Measurements from ENCODE around the gene CSF1.

The CSF1 gene

GRCh38 chr1:109938556-109938955 lies 27.9 kb downstream of the CSF1 start:
- H3K4me3 ChIP-seq (ENCODE audit: low read depth, low read length) = no peak overlapping the region
- TF ChIP-seq CTCF (IDR thresholded peaks at IDR 0.05; ENCODE audit: insufficient read depth, low read depth, low read length, missing control alignments) = no peak

GRCh38 chr1:109942434-109942833 lies 31.8 kb downstream of the CSF1 start:
- no peak for TF ChIP-seq CTCF (IDR thresholded peaks at IDR 0.05; ENCODE audit: insufficient read depth, low read depth, low read length, missing control alignments)
- no peak for DNase-seq (ENCODE audit: low read depth)
- H3K4me3 ChIP-seq (ENCODE audit: low read depth, low read length) = no peak overlapping the region

More at GRCh38 chr1:109938556-109938955, 27.9 kb downstream of the CSF1 start:
- DNase-seq (ENCODE audit: low read depth) = no peak

GRCh38 chr1:109944541-109944940 lies 33.9 kb downstream of the CSF1 start:
- no peak for DNase-seq (ENCODE audit: low read depth)
- no peak for TF ChIP-seq CTCF (IDR thresholded peaks at IDR 0.05; ENCODE audit: insufficient read depth, low read depth, low read length, missing control alignments)
- H3K4me3 ChIP-seq (ENCODE audit: low read depth, low read length) = no peak overlapping the region

GRCh38 chr1:109946511-109946910 lies 35.9 kb downstream of the CSF1 start:
- no peak for TF ChIP-seq CTCF (IDR thresholded peaks at IDR 0.05; ENCODE audit: insufficient read depth, low read depth, low read length, missing control alignments)
- no peak for DNase-seq (ENCODE audit: low read depth)
- H3K4me3 ChIP-seq (ENCODE audit: low read depth, low read length) = no peak overlapping the region

- no peak for TF ChIP-seq CTCF (IDR thresholded peaks at IDR 0.05; ENCODE audit: insufficient read depth, low read depth, low read length, missing control alignments)
- no peak overlapping the region for H3K4me3 ChIP-seq (ENCODE audit: low read depth, low read length)
- no peak for DNase-seq (ENCODE audit: low read depth)
Measured at GRCh38 chr1:109947582-109948284, 37.1 kb downstream of the CSF1 start.

- no peak for TF ChIP-seq CTCF (IDR thresholded peaks at IDR 0.05; ENCODE audit: insufficient read depth, low read depth, low read length, missing control alignments)
- no peak for DNase-seq (ENCODE audit: low read depth)
- no peak overlapping the region for H3K4me3 ChIP-seq (ENCODE audit: low read depth, low read length)
Measured at GRCh38 chr1:109948285-109948630, 37.6 kb downstream of the CSF1 start.

GRCh38 chr1:109950038-109950437 lies 39.4 kb downstream of the CSF1 start:
- no peak overlapping the region for H3K4me3 ChIP-seq (ENCODE audit: low read depth, low read length)
- no peak for DNase-seq (ENCODE audit: low read depth)
- TF ChIP-seq CTCF (IDR thresholded peaks at IDR 0.05; ENCODE audit: insufficient read depth, low read depth, low read length, missing control alignments) = no peak

All from GM12865 (cell line).